Renal cortex interstitium (tissue), 11 donors: ENCODE results near the gene CSDE1. TPM values are rescaled to one million over a fixed set of nuclear protein-coding genes. Genes with fewer than 3 reads are reported as not detected.
A peak's percentile ranks its signal among the peaks of the same experiment; 100 is the strongest.

Experiments used
- DNase-seq, 11 donors: peaks; one replicate each; pipeline ENCODE4 v3.0.0-alpha.2; 2013; ENCODE audit warnings: low read depth in 9 of 11, low spot score in 4 of 11; ENCODE audit errors: extremely low read depth in 1 of 11
- polyA plus RNA-seq, 3 donors: library from polyadenylated mRNA; unstranded; fragments of 120-200 nt; gene quantifications; one replicate each; pipeline ENCODE4 v1.2.1, GENCODE V29; 2013; ENCODE audit not compliant: insufficient read length in 3 of 3

CSDE1 gene
- polyA plus RNA-seq, 3 donors, result 422 to 496 (median 450) TPM

GRCh38 chr1:114677691-114678090, 80.1 kb downstream of the CSDE1 start:
- DNase-seq, result no peak

- DNase-seq, result no peak
Measured at GRCh38 chr1:114676115-114676514, 81.7 kb downstream of the CSDE1 start.

- DNase-seq, result no peak
Measured at GRCh38 chr1:114671939-114672275, 85.9 kb downstream of the CSDE1 start.

- no peak for DNase-seq
Measured at GRCh38 chr1:114671011-114671938, 86.5 kb downstream of the CSDE1 start.

- peak; percentile 75 to 88 (median 83) for DNase-seq
Measured at GRCh38 chr1:114670083-114671010, 87.4 kb downstream of the CSDE1 start.

GRCh38 chr1:114669562-114670082, 88.2 kb downstream of the CSDE1 start, which contains the start of gene DENND2C:
Gene DENND2C, minus strand, starts transcription at chr1:114670049. Its CDS starts 44,065 bp downstream, at chr1:114625984.
- DNase-seq, result peak in 2 of 11 donors; percentile 2 to 23

- DNase-seq, result no peak
Measured at GRCh38 chr1:114668784-114669561, 88.8 kb downstream of the CSDE1 start.

- DNase-seq, result no peak
Measured at GRCh38 chr1:114668373-114668772, 89.4 kb downstream of the CSDE1 start.

- no peak for DNase-seq
Measured at GRCh38 chr1:114666954-114667353, 90.8 kb downstream of the CSDE1 start.

Other genes starting within 250 kb of the CSDE1 start
- gene TRIM33, start 246.8 kb downstream of the CSDE1 start, polyA plus RNA-seq, result 10 to 100 TPM; 51.0 to 64.7 (median 55.5) TPM
- 10 to 100 TPM; 52.4 to 74.3 (median 60.7) TPM for gene BCAS2, start 176.4 kb downstream of the CSDE1 start, polyA plus RNA-seq
- 1 to 10 TPM; 3.5 to 3.8 (median 3.7) TPM for gene DENND2C, start 87.9 kb downstream of the CSDE1 start, polyA plus RNA-seq
- gene AMPD1, start 62.4 kb downstream of the CSDE1 start, polyA plus RNA-seq, result under 1 TPM in 1 of 3 donors, not detected in 2; 0.06 TPM
- 10 to 100 TPM; 60.8 to 80.4 (median 66.6) TPM for gene NRAS, start 41.2 kb downstream of the CSDE1 start, polyA plus RNA-seq
- 10 to 100 TPM; 53.1 to 64.5 (median 59.9) TPM for gene SIKE1, start 22.7 kb upstream of the CSDE1 start, polyA plus RNA-seq
- under 1 TPM; 0.44 to 0.53 (median 0.50) TPM for gene SYCP1, start 96.9 kb upstream of the CSDE1 start, polyA plus RNA-seq